A549 treated with GW870086 at 1 μM for 4 hours (cell line): Measurements from ENCODE around the gene KIAA0408. TPM values are rescaled to one million over a fixed set of nuclear protein-coding genes. Genes with fewer than 3 reads are reported as not detected.

ENCODE experiments used
- total RNA-seq: library from RNA; stranded (reverse); fragments of 200-300 nt; extraction: Qiagen RNA extraction; gene quantifications from 5 replicates; pipeline ENCODE4 v1.2.3, GENCODE V29; 2022; ENCODE audit warnings: low read depth

Gene KIAA0408
- total RNA-seq = 6.8 to 8.2 TPM (median 7.4 TPM) in 5 replicates

DNA sequence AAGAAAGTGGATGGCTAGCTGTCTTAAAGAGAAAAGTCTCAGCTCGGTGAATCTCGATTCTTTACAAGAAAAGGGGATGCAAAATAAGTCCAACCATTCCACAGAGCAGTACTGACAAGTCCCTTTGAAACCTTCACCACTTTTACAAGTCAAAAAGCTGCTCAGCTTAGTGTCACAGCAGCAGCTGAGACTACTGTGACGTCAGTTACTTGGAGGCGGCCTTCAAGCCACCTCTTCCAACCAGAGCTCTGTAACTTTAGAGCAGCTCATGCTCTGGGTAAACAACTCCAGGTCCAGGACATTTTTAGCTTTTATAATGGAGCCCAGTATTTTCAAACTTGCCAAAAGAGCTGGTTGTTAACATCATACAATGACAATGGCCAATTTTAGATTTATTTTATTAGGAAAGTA lies at the start of gene KIAA0408:
Gene KIAA0408 (minus strand): TSS at position 159 of the 411 bp plus-strand sequence. CDS start 5,408 bp downstream, outside the sequence.

Other genes with a start within 250 kb of the KIAA0408 start
- gene RNF146, start 192.5 kb downstream of the KIAA0408 start, total RNA-seq = 8.2 to 11.2 TPM (median 10.5 TPM) in 5 replicates
- 32.5 to 57.6 TPM (median 37.3 TPM) in 5 replicates for gene ECHDC1, start 115.8 kb downstream of the KIAA0408 start, total RNA-seq
- 0.24 to 0.25 TPM in 2 of 5 replicates, not detected in the others for gene C6orf58, start 117.8 kb upstream of the KIAA0408 start, total RNA-seq